ENCODE results near the gene ZNF544.
A peak's percentile ranks its signal among the peaks of the same experiment; 100 is the strongest.
"Not testable (repeated sequence)": the region's sequence is repeated elsewhere in the genome, so short reads cannot be mapped to it uniquely, and the experiment has no call there.

The ZNF544 gene

GRCh38 chr19:58252102-58252685 lies 23.5 kb downstream of the ZNF544 start:
- DNase-seq (ENCODE audit: low spot score) = no peak

DNA sequence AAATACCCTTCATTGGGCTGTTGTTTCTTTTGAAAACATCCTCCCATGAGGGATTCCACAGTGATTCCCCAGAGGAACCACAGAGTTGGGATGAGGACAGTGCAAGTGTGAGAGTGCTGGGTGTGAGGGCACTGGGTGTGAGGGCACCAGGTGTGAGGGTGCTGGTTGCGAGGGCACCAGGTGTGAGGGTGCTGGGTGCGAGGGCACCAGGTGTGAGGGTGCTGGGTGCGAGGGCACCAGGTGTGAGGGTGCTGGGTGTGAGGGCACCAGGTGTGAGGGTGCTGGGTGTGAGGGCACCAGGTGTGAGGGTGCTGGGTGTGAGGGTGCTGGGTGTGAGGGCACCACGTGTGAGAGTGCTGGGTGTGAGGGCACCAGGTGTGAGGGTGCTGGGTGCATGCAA lies 29.5 kb downstream of the ZNF544 start:
- not testable (repeated sequence) for DNase-seq (ENCODE audit: low spot score)

DNA sequence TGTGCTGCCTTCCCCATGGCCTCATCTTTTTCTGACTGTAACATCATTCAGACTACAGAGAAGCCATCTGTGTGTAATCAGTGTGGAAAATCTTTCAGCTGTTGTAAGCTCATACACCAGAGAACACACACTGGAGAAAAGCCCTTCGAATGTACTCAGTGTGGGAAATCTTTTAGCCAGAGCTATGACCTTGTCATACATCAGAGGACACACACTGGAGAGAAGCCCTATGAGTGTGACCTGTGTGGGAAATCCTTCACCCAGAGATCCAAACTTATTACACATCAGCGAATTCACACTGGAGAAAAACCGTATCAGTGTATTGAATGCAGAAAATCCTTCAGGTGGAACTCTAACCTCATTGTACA lies 32.9 kb downstream of the ZNF544 start:
- no peak for DNase-seq (ENCODE audit: low spot score)

- no peak for DNase-seq (ENCODE audit: low spot score)
Observed at GRCh38 chr19:58261968-58262921, 33.5 kb downstream of the ZNF544 start.

DNA sequence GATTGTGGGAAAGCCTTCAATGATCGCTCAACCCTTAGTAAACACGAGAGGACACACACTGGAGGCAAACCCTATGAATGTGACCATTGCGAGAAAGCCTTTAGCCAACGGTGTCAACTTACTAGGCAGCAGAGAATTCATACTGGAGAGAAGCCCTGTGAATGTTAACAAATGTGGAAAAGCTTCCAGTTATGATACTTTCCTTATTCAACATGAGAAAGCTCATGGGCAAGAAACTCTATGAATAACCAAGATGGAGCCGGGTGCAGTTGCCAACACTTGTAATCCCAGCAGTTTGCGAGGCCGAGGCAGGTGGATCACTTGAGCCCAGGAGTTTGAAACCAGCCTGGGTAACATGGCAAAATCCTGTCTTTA lies 34.2 kb downstream of the ZNF544 start:
- DNase-seq (ENCODE audit: low spot score) = no peak

GRCh38 chr19:58265100-58265499 lies 36.4 kb downstream of the ZNF544 start:
- no peak for DNase-seq (ENCODE audit: low spot score)

DNA sequence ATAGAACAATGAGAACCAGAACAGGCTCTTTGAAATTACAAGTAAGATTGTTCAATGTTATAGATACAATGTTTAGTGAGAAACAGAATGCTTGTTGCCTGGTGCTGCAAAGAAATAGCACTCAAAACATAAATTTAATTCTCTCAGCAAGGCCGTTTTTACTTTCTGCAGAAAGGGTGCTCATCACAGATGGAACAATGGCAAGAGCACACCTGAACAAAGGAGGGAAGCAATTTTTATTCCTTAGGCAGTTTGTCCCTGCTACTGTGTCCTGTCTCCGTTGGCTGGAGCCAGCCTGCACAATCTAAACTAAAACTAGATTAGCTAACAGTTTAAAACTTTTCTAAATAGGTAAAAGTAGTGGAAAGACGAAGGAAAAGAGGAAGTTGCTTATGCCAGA lies 39.6 kb downstream of the ZNF544 start:
- DNase-seq (ENCODE audit: low spot score) = no peak

GRCh38 chr19:58274771-58275201 lies 46.1 kb downstream of the ZNF544 start:
- no peak for DNase-seq (ENCODE audit: low spot score)

GRCh38 chr19:58275564-58275963 lies 46.9 kb downstream of the ZNF544 start:
- DNase-seq (ENCODE audit: low spot score) = no peak

- no peak for DNase-seq (ENCODE audit: low spot score)
Observed at GRCh38 chr19:58277197-58277596, 48.5 kb downstream of the ZNF544 start.

GRCh38 chr19:58277748-58278540 lies 49.2 kb downstream of the ZNF544 start:
- no peak for DNase-seq (ENCODE audit: low spot score)

DNA sequence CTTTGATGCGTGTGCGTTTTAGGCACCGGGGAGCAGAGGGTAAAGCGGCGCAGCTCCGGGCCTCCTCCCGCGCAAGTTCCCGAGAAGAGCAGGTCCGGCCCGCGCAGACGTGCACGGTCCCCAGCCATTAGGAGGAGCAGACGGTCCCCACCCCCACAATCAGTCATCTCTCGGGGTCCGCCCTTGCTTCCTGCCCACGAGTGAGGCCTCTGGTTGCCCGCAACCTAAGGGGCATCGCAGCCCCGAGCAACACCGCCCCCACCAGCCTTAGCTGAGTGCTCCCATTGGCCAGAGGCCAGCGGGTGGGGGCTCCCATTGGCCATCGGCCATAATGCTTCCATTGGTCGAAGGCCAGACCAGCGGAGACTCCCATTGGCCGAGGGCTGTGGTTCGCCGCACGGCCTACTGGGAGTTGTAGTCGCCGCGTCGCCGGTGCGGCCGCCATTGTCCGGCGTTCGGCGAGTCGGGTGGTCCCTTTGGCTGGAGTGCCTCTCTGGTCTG lies 49.9 kb downstream of the ZNF544 start, which contains the start of gene ZNF8:
Gene ZNF8, plus strand, starts transcription at position 415 of the 501 bp plus-strand sequence. CDS start 127 bp downstream, outside the sequence.
- DNase-seq (ENCODE audit: low spot score) = peak; percentile 99

- DNase-seq (ENCODE audit: low spot score) = peak; percentile 82
Observed at GRCh38 chr19:58279042-58279924, 50.6 kb downstream of the ZNF544 start.

- no peak for DNase-seq (ENCODE audit: low spot score)
Observed at GRCh38 chr19:58279925-58280316, 51.2 kb downstream of the ZNF544 start.

DNA sequence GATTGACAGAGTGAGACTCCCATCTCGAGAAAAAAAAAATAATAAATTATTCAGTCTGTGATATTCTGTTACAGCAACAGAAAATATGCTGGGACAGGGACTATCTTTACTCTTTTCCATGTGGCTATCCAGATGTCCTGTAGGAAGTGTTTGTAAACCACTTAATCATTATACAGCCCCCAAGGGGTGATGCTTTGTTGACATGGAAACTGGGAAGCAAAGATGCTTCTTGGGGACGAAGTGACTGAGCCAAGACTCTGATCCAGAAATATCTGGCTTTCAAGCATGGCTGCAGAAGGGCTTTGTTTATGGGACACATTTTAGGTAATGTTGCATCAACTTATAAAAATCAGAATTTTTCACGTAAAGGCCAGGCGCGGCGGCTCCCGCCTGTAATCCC lies 55.5 kb downstream of the ZNF544 start:
- no peak for DNase-seq (ENCODE audit: low spot score)

- DNase-seq (ENCODE audit: low spot score) = no peak
Observed at GRCh38 chr19:58291943-58292342, 63.2 kb downstream of the ZNF544 start.

DNA sequence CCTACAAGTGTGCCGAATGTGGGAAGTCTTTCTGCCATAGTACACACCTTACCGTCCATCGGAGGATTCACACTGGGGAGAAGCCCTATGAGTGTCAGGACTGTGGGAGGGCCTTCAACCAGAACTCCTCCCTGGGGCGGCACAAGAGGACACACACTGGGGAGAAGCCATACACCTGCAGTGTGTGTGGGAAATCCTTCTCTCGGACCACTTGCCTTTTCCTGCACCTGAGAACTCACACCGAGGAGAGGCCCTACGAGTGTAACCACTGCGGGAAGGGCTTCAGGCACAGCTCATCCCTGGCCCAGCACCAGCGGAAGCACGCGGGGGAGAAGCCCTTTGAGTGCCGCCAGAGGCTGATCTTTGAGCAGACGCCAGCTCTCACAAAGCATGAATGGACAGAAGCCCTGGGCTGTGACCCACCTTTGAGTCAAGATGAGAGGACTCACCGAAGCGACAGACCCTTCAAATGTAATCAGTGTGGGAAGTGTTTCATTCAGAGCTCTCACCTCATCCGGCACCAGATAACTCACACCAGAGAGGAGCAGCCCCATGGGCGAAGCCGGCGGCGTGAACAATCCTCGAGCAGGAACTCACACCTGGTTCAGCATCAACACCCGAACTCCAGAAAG lies 66.1 kb downstream of the ZNF544 start:
- DNase-seq (ENCODE audit: low spot score) = no peak

- no peak for DNase-seq (ENCODE audit: low spot score)
Observed at GRCh38 chr19:58296104-58296503, 67.4 kb downstream of the ZNF544 start.

DNA sequence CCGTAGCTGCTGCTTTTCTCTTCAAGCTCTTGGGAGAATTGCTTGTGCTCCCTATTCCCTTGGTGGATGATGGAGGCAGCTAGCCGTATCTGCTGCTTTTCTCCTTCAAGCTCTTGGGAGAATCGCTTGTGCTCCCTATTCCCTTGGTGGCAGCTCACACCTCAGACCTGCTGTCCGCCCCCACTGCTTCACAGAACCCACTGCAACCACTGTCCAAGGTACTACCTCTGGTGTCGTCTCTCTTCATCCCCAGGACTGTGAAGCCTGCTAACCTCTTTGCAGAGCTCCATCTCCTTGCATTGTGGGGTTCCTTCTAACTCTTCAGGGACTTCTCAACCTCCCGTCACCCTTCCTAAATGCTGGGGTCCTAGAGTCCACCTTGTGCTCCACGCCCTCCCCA lies 71.9 kb downstream of the ZNF544 start:
- DNase-seq (ENCODE audit: low spot score) = no peak

DNA sequence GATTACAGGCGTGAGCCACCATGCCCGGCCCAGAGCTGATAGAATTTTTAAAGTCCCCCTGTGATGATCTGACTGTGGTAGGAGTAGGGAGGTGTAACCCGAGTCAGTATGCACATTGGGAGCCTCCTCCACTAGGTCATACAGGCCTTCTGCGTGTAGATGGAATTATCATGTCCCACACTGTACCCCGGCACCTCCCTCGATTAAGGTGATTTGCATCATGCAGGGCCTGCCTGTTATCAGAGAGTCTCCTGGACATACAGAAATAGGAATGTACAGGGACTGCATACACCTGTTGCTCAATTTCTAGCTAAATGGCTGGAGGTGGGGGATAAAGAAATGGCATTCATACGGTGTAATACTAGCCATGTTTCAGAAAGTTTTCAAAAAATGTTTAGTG lies 75.5 kb downstream of the ZNF544 start:
- DNase-seq (ENCODE audit: low spot score) = no peak

GRCh38 chr19:58304748-58305064 lies 76.0 kb downstream of the ZNF544 start:
- peak; percentile 12 for DNase-seq (ENCODE audit: low spot score)

Measured in AG08396 (cell line).